K562 (cell line): ENCODE measurements around the gene GYPC. TPM values are rescaled to one million over a fixed set of nuclear protein-coding genes. Genes with fewer than 3 reads are reported as not detected.

Experiments used
- BHLHE40 ChIP-seq: IDR thresholded peaks from 2 replicates; pipeline ENCODE4 v1.6.1; 2011; ENCODE audit warnings: low read length, improper control_type of control experiment
- EP300 ChIP-seq: IDR thresholded peaks from 2 replicates; pipeline ENCODE4 v1.6.1; 2012; ENCODE audit warnings: low read length, improper control_type of control experiment
- ESRRA ChIP-seq: fragments of 450-650 bp; IDR thresholded peaks from 2 replicates; pipeline ENCODE4 v1.6.1; 2014; ENCODE audit warnings: low read depth, mild to moderate bottlenecking, moderate library complexity, borderline replicate concordance
- ETV1 ChIP-seq: fragments of 450-650 bp; conservative IDR thresholded peaks from 2 replicates; pipeline ENCODE4 v1.6.1; 2016; ENCODE audit warnings: missing genetic modification characterization, control low read depth, low read depth, missing compliant biosample characterization
- KLF6 ChIP-seq: fragments of 250-450 bp; sonication (Bioruptor Pico); IDR thresholded peaks from 2 replicates; pipeline ENCODE4 v1.4.0; 2020; ENCODE audit warnings: mild to moderate bottlenecking, moderate library complexity, borderline replicate concordance
- NFIX ChIP-seq: fragments of 250-450 bp; sonication (Bioruptor Pico); IDR thresholded peaks from 2 replicates; pipeline ENCODE4 v1.4.0; 2020; ENCODE audit warnings: low read depth, mild to moderate bottlenecking, moderate library complexity
- PYGO2 ChIP-seq: fragments of 450-650 bp; IDR thresholded peaks from 2 replicates; pipeline ENCODE4 v1.6.1; 2016; ENCODE audit warnings: mild to moderate bottlenecking, missing genetic modification characterization, moderate library complexity, missing compliant biosample characterization
- SETDB1 ChIP-seq: IDR thresholded peaks from one replicate; pipeline ENCODE4 v1.6.1; 2012; ENCODE audit warnings: low read length, control low read depth, inconsistent platforms
- STAT5A ChIP-seq: IDR thresholded peaks from 2 replicates; pipeline ENCODE4 v1.6.1; 2012; ENCODE audit warnings: low read length, inconsistent platforms, borderline replicate concordance
- TOE1 ChIP-seq, 2 experiments: fragments of 450-650 bp in 1 of 2; sonication (generic) in 1 of 2; formaldehyde crosslinking in 1 of 2; IDR thresholded peaks; 2 replicates each; pipeline versions ENCODE4 v1.7.1 to v1.8.0; 2016 to 2022; ENCODE audit warnings: borderline replicate concordance in 2 of 2, mild to moderate bottlenecking in 2 of 2, antibody characterized with exemption in 1 of 2, inconsistent platforms in 1 of 2, low read depth in 1 of 2, missing genetic modification reagents in 1 of 2, moderate library complexity in 1 of 2
- TSHZ1 ChIP-seq: fragments of 250-450 bp; sonication (Bioruptor Pico); IDR thresholded peaks from 2 replicates; pipeline ENCODE4 v1.4.0; 2020; ENCODE audit warnings: mild to moderate bottlenecking, moderate library complexity
- USF1 ChIP-seq: sonication (generic); formaldehyde crosslinking; IDR thresholded peaks from 2 replicates; pipeline ENCODE4 v1.9.0; 2022; ENCODE audit warnings: mild to moderate bottlenecking, missing genetic modification reagents
- ZBTB11 ChIP-seq, 3 experiments: fragments of 200-800 bp in 1 of 3; fragments of 250-450 bp in 1 of 3; fragments of 450-650 bp in 1 of 3; sonication (Bioruptor Pico) in 1 of 3; sonication (Bioruptor generic) in 1 of 3; formaldehyde crosslinking in 1 of 3; IDR thresholded peaks; 2 replicates each; pipeline versions ENCODE4 v1.6.1 to v1.8.0; 2016 to 2022; ENCODE audit warnings: mild to moderate bottlenecking in 2 of 3, missing genetic modification characterization in 2 of 3, missing compliant biosample characterization in 1 of 3, moderate library complexity in 1 of 3
- ZBTB7A ChIP-seq: IDR thresholded peaks from 2 replicates; pipeline ENCODE4 v1.6.1; 2011; ENCODE audit warnings: low read depth, mild to moderate bottlenecking, low read length, moderate library complexity, borderline replicate concordance; ENCODE audit not compliant: control insufficient read depth
- ZNF212 ChIP-seq: fragments of 450-650 bp; formaldehyde crosslinking; IDR thresholded peaks from 2 replicates; pipeline ENCODE4 v1.4.0; 2020; ENCODE audit warnings: mild to moderate bottlenecking
- ZNF274 ChIP-seq: IDR thresholded peaks from 2 replicates; pipeline ENCODE4 v1.6.1; 2011; ENCODE audit warnings: low read depth, mild to moderate bottlenecking, low read length, moderate library complexity, borderline replicate concordance
- ZNF444 ChIP-seq: fragments of 250-450 bp; sonication (Bioruptor Pico); IDR thresholded peaks from 2 replicates; pipeline ENCODE4 v1.4.0; 2020; ENCODE audit warnings: mild to moderate bottlenecking, moderate library complexity
- ZNF589 ChIP-seq: fragments of 200-800 bp; sonication (Bioruptor generic); IDR thresholded peaks from 2 replicates; pipeline ENCODE4 v1.6.1; 2016; ENCODE audit warnings: low read depth, missing genetic modification characterization, missing compliant biosample characterization
- ZSCAN32 ChIP-seq: fragments of 450-650 bp; formaldehyde crosslinking; IDR thresholded peaks from 2 replicates; pipeline ENCODE4 v1.4.0; 2020; ENCODE audit warnings: mild to moderate bottlenecking, moderate library complexity
- polyA plus RNA-seq, 8 experiments: library from polyadenylated mRNA; depleted of rRNA in 4 of 8; stranded (reverse) in 5 of 8; unstranded in 3 of 8; fragments of >200 nt; fragmentation: Nextera tagmentation in 2 of 8; fragmentation: Illumina TruSeq in 1 of 8; extraction: Ambion mirVana in 2 of 8; extraction: Trizol in 1 of 8; gene quantifications; 2 replicates each; pipeline versions ENCODE4 v1.2.1 to v1.2.3, GENCODE V29; 2011 to 2014; ENCODE audit warnings: inconsistent platforms in 1 of 8, missing spikeins in 1 of 8
- total RNA-seq, 7 experiments: library from RNA; depleted of rRNA in 6 of 7; stranded (reverse); fragments of >200 nt in 6 of 7; fragmentation: Illumina TruSeq in 2 of 7; extraction: Trizol in 2 of 7; gene quantifications; 2 replicates each; pipeline versions ENCODE4 v1.2.1 to v1.2.3, GENCODE V29; 2011 to 2021; ENCODE audit warnings: low replicate concordance in 1 of 7

Gene GYPC
- total and polyA plus RNA-seq, 9 of the 15 experiments (the other 6 are each of a cell fraction or from before 2014, with no cell fraction given), result 50.6 to 282 (median 194) TPM

GRCh38 chr2:126657636-126658318 lies 1.8 kb downstream of the GYPC start (continued):
- TF ChIP-seq TOE1 (IDR thresholded peaks at IDR 0.05; ENCODE audit: borderline replicate concordance) (peak; percentile 45; the same call in 1 of the 2 replicates), TOE1 (CRISPR knock-in tag; IDR thresholded peaks at IDR 0.05; ENCODE audit: borderline replicate concordance, low read depth) (no peak), NFIX (CRISPR knock-in tag) (no peak), ZNF212 (CRISPR knock-in tag) (no peak), ZNF444 (no peak), ZBTB7A (no peak; the same call in 1 of the 2 replicates), ZNF274 (no peak), STAT5A (peak; percentile 26; the same call in 1 of the 2 replicates), KLF6 (CRISPR knock-in tag) (peak; percentile 29; the same call in 1 of the 2 replicates), ETV1 (tag) (peak; percentile 96), ZNF589 (CRISPR knock-in tag) (peak; percentile 86), ZSCAN32 (CRISPR knock-in tag) (peak; percentile 62; the same call in 1 of the 2 replicates), ZBTB11 (CRISPR knock-in tag; IDR thresholded peaks at IDR 0.05) (peak in 1 of 3 experiments; percentile 40; a peak in 1 of 6 replicates), USF1 (CRISPR knock-in tag) (peak; percentile 51; the same call in 1 of the 2 replicates), ESRRA (peak; percentile 88), PYGO2 (tag) (0 out of 2 replicates have a peak, but pooled peaks have one; percentile 3), BHLHE40 (0 out of 2 replicates have a peak, but pooled peaks have one; percentile 16), SETDB1 (no peak), TSHZ1 (CRISPR knock-in tag) (no peak), EP300 (peak; percentile 66; the same call in 1 of the 2 replicates)
